Fibroblast of skin of scalp (primary cell): ENCODE results near the gene PES1.
"Not testable (repeated sequence)": the region's sequence is repeated elsewhere in the genome, so short reads cannot be mapped to it uniquely, and the experiment has no call there.

Source experiments
- DNase-seq: peaks from one replicate; pipeline ENCODE4 v3.0.0-alpha.2; 2013

Gene PES1

DNA sequence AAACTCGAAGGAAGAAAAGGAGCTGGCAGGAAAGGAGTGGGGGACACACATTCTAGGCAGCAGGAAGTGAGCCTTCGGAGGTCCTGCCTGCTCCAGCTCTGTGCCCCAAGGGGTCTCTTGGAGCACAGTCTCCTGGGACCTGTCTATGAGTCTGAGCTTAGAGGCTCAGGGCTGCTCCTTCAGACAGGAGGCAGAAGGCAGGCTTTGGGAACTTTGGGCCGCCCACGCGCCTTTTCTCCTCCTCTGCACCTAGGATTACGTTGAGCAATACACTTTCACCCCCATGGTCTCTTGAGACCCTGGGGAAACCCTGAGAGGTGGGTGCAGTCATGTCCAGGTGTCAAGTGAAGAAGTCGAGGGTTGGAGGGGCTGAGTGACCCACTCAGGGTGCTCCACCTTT lies 16.2 kb upstream of the PES1 start:
- DNase-seq = no peak

DNA sequence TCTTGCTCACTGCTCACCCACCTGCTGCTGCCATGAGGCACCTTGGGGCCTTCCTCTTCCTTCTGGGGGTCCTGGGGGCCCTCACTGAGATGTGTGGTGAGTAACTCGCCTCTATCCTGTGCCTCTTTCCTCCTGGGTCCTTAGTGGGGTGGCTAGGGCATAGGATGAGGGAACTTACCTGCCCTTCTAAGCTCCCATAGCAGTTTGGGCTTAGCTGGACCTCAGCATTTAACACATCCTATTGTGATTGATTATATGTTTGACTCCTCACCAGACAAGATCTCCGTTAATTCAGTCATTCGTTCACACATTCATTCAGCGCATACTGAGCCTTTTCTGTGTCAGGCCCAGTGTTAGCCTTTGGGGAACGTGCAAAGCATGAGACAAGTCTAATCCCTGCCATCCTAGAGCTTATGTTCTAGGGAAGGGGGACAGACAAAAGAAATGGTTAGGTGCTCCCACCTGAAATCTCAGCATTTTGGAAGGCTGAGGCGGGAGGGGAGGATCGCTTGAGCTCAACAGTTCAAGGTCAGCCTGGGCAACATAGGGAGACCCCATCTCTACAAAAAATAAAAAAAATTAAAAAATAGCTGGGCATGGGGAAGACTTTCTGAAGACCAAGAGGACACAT lies 15.7 kb upstream of the PES1 start:
- DNase-seq = no peak

DNA sequence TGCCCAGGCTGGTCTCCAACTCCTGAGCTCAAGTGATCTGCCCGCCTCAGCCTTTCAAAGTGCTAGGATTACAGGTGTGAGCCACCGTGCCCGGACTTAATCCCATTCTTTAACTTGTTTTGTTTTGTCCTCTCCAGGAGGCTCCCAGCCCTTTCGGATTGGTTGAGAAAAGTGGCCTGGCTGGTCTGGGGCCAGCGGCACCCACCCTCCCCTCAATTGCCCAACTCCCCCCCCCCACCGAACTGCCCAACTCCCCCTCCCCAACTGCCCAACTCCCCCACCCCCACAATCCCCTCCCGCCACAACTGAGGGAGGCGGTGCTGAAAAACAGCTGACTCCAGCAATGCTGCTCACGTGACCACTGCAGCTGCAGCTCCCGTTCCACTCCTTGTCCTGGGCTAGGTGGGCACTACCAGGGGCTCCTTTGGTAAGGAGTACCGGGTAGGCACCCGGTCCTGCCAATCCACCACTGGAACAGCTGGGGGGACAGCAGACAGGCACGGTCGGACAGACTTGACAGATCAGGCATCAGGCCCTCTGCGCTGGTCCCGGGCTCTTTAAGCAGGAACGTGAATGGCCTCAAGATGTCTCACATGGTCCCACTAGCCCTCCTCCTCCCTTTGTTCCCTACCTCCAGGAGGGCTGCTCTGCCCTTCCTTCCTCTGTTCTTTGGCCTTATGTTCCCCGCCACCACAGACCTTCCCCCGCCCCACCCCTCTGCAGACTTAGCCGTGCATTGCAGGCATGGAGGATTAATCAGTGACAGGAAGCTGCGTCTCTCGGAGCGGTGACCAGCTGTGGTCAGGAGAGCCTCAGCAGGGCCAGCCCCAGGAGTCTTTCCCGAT lies 15.0 kb upstream of the PES1 start, which contains the start of gene TCN2:
Gene TCN2, plus strand, starts transcription at position 720 of the 845 bp plus-strand sequence. CDS start 158 bp downstream, outside the sequence.
- DNase-seq = peak; percentile 58

DNA sequence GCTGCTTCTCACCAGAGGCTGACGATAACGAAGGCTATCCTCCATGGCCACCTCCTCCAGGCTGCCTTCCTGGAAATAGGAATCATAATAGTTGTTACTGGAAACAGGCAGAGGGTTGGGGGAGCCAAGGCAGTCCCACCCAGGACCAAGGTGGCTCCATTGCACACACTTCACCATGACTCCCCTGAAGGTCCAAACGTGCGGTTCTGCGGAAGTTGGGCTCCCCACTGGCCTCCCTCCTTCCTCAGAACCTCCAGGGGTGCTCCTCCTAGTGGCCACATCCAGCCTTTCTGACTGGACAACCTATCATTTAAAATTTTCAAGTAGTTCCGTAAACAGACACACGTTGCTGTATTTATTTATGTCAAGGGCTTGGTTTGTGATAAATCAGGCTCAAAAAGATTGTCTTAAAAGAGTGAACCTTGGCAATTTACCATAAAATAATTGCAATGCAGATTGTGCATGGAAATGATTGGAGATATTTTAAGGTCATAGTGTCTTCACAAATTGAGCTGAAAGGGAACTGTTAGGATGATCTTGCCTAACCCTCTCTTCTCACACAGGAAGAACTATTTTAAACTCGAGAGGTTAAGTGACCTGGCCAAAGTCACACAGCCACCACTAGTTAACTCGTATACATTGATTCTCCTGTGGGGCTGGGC lies 13.9 kb upstream of the PES1 start:
- peak; percentile 44 for DNase-seq

DNA sequence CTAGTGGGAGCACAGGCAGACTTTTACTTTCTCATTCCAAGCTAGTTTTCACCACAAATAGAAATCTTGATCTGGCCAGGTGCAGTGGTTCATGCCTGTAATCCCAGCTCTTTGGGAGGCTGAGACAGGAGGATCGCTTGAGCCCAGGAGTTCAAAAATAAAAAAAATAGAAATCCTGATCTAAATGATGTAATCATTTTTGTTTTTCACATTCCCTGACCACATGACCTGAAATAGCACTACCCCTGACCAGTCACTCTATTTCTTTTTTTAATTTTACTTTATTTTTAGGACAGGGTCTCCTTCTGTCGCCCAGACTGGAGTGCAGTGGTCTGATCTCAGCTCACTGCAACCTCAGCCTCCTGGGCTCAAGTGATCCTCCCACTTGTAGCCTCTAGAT lies 13.0 kb upstream of the PES1 start:
- DNase-seq = no peak

DNA sequence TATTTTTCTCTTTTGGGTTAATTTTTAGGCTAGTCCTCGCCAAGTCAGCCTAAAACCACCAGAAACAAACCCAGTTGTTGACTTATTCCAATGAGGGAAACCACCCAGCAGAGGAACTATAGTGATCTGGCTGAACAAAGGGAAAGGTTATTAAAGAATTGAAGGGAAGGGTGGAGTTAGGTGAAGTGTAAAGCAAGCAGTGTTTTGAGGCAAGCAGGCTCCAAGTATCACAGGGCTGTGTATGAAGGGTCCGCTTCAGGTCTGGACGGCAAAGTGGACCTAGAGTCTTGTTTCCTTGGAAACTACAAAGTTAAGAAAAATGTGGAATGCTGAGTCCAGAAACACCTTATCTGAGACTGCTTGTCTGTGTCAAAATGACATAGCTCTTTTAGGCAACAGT lies 12.1 kb upstream of the PES1 start:
- DNase-seq = no peak

DNA sequence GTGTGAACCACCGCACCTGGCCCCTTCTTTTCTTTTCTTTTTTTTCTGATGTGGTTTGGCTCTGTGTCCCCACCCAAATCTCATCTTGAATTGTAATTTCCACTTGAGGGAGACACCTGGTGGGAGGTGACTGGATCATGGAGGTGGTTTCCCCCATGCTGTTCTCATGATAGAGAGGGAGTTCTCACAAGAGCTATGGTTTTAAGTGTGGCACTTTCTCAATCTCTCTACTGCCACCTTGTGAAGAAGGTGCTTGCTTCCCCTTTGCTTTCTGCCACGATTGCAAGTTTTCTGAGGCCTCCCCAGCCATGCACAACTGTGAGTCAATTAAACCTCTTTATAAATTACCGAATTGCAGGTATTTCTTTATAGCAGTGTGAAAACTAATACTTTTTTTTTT lies 10.3 kb upstream of the PES1 start:
- peak; percentile 21 for DNase-seq

DNA sequence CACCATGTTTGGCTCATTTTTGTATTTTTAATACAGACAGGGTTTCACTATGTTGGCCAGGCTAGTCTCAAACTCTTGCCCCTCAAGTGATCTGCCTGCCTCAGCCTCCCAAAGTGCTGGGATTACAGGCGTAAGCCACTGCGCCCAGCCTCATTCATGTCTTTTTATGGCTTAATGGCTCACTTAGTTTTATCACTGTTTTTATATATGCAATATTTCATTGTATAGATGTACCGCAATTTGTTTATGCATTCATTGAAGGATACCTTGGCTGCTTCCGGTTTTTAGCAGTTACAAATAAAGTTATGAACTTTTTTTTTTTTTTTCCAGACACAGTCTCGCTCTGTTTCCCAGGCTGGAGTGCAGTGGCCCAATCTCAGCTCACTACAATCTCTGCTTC lies 9.8 kb upstream of the PES1 start:
- no peak for DNase-seq

DNA sequence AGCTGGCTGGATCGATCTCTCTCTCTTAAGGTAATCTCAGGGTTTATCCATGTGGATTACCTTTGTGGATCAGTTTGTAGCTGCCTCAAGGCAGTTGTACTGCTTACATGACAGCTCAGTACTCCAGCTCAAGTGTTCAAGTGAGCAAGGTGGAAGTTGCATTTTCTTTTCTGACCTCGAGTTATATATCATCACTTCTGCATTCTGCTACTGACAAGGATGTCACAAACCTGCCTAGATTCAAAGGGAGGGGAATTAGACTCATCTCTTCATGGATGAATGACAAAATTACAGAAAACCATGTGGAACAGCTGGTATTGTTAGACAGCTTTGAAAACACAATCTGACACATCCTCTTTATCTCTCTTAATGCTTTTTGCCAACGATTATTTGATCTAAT lies 9.2 kb upstream of the PES1 start:
- DNase-seq = no peak

DNA sequence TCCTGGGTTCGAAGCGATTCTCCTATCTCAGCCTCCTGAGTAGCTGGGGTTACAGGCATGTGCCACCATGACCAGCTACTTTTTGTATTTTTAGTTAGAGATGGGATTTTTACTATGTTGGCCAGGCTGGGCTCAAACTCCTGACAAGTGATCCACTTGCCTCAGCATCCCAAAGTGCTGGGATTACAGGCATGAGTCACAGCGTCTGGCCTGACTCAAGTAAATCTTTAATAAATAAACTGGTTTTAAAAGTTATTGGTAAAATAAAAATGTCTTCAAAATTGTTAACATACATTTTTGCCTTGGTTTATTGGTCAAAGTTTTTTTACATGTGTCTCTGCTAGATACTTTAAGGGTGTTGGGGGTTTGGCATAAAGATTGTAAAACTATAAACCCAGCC lies 7.3 kb upstream of the PES1 start:
- DNase-seq = no peak

DNA sequence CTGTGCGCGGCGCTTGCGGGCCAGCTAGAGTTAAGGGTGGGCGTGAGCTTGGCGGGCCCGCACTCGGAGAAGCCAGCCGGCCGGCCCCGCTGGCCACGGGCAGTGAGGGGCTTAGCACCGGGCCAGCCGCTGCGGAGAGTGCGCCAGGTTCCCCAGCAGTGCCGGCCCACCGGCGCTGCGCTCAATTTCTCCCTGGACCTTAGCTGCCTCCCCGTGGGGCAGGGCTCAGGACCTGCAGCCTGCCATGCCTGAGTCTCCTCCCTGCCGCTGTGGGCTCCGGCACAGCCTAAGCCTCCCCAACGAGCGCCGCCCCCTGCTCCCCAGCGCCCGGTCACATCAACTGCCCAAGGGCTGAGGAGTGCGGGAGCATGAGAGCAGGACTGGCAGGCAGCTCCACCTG lies 5.2 kb upstream of the PES1 start:
- DNase-seq = no peak

DNA sequence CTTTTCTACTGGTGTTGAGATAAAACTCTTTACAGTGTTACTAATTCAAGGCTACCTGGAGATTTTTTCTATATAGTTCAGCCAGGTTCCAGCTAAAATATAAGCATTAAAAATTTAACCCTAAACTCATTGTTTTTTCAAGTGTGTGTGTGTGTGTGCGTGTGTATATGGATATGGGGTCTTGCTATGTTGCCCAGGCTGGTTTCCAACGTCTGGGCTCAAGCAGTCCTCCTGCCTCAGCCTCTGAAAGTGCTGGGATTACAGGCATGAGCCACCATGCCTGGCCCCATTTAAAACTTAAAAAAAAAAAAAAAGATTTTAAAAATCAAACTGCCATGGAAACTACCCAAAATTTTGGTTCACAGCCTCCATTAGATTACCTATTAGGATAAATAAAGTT lies 4.5 kb upstream of the PES1 start:
- no peak for DNase-seq

DNA sequence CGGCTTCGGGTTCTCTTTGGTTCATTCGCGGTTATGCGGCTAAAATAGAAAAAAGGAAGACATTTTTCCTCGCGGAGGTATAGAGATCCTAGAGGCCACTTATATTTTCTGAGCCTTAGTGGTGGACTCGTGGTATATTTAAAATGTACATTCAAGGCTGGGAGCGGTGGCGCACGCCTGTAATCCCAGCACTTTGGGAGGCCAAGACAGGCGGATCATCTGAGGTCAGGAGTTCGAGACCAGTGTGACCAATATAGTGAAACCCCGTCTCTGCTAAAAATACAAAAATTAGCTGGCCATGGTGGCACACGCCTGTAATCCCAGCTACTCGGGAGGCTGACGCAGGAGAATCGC lies 627 bp upstream of the PES1 start:
- DNase-seq = not testable (repeated sequence)

DNA sequence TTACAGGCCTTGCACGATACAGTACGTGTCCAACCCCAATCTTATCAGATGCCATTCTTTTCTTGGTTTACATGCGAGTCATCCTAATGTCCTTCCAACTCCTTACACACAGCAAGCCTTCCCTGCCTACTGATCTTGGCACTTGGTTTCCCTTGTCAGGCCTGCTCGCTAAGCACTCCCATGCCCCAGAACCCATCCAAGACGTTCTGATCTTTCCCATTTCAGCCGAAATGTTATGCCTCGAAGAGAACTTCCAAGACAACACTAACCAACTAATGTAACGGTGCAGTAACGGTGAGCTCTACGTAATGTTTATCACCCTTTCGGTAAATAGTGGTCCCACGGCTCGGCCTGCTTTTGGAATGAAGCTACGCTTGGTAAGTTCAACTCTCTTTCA lies 521 bp downstream of the PES1 start:
- DNase-seq = peak; percentile 14

DNA sequence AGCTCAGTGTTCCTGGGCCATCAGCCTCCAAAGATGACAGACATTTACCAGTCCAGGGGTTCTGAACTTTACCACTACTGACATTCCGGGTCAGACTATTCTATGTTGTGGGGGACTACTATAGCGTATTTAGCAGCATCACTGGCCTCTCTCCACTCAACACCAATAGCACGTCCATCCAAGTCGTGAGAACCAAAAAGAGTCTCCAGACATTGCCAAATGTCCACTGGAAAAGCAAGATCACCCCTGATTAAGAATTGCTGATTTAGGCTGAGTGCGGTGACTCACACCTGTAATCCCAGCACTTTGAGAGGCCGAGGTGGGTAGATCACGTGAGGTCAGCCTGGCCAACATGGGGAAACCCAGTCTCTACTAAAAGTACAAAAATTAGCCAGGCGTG lies 5.3 kb downstream of the PES1 start:
- DNase-seq = no peak

DNA sequence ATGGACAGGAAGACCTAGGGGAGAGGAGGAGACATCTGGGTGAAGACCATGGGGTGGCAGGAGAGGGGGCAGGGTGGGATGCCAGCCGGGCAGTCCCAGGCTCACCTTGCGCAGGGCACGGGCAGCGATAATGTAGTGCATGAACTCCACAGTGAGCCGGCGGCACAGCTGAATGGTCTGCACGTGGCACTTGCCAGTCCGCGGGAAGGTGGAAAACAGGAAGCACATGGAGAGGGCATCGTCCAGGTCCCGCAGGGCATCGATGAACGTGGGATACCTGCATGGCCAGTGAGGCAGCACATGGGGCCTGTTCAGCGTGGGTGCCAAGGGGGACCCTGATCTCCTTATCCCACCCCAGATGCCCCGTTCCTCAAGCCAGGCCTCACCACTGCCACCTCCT lies 7.3 kb downstream of the PES1 start:
- DNase-seq = no peak

DNA sequence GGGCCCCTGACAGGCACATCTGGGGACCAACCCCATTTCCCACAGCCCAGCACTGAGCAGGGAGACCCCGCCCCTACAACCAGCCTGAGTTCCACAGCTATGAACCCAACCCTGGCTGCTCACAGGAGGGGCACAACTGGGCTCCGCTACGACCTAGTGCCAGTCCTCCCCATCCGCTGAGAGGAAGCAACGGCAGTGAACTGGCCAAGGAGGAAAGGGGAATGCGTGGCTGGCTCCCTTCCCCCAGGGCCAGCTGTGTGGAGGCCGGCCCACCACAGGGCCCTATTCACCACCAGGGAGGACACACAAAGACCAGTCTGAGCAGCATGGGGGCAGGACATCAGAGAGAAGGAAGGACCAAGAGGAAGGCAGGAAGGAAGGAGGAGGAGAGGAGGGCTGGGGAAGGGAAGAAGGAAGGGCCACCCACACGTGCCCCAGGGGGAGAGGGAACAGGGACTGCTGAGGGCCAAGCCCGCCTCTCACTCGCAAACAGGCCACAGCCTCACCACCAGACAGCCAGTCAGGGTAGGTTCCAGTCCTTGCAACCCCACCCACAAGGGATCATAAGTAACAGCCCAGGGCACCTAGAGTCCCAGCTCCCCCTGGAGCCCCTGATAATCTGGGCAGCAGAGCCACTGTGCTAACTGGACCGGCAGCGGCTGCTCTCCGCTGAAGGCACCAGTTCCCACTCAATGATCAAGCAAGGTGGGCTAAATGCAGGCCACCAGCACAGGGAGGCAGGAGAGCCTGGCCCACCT lies 8.7 kb downstream of the PES1 start:
- DNase-seq = no peak

DNA sequence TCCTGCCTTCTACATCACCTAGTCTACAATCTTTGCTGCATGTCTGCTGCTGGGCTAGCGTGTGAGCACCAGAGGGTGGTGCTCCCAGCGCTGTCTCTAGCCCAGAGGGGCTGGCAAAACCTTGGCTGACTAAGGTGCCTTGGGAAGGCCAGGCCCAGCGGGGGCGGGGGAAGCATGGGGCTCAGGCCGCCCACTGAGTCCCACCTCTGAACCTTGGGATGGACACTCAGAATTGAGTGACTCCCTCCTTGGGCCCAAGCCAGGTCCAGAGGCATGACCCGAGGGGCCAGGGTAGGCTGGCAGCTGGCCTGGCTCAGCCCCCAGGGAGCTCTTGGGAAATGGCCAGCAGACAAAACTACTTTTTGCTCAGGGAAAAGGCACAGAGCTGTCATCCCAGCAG lies 9.7 kb downstream of the PES1 start:
- no peak for DNase-seq

DNA sequence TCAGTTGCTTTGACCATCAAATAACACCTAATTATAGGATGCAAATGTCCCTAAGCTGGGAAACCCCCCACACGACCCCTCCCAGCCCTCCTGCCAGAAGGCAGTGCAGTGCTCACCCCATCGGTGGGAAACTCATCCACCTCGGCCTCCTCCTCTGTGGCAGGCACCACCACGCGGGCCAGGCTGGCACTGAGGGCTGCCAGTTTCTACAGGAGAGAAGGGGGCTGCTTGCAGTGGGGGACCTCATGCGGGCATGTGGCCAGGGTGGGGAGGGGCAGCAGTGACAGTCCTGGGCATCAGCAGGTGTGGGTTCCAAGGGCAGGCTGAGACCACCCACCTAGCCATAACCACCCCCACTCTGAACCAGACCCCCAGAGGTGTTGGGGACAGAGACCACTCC lies 10.8 kb downstream of the PES1 start:
- DNase-seq = no peak

DNA sequence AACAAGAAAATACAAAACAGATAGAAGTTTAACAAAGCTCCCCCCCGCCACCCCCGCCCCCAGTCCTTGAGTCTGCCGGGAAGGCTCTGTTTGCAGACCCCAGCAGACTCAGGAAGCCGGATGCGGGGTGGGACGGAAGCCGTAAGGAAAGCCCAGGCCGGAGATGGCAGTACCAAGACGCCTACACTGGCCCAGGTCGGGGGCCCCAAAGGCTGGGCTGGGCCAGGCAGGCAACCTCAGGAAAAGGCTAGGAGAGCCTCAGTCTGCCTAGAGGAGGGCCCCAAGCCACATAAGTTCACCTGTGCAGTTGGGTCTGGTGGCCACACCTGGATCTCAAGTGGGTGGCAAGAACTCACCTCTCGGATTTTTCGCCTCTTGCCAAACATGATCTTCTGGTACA lies 13.2 kb downstream of the PES1 start:
- DNase-seq = no peak

DNA sequence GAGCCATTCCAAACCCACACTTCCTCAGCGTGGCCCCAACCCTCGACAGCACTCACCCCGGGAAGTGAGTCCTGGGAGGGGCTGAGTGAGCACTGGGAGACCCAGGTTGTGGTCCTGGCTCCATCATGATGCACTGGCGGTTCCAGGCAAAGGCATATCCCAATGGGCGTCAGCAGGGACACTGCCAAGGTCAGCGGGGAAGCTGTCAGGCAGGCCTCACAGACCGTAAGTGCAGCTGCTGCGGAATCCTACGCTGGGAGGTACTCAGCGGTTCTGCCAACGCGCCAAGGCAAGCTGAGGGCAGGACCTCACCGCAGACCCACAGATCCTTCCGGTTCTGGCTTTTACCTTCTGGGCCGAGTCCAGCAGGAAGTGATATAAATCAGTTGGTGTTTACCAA lies 15.9 kb downstream of the PES1 start:
- DNase-seq = no peak

DNA sequence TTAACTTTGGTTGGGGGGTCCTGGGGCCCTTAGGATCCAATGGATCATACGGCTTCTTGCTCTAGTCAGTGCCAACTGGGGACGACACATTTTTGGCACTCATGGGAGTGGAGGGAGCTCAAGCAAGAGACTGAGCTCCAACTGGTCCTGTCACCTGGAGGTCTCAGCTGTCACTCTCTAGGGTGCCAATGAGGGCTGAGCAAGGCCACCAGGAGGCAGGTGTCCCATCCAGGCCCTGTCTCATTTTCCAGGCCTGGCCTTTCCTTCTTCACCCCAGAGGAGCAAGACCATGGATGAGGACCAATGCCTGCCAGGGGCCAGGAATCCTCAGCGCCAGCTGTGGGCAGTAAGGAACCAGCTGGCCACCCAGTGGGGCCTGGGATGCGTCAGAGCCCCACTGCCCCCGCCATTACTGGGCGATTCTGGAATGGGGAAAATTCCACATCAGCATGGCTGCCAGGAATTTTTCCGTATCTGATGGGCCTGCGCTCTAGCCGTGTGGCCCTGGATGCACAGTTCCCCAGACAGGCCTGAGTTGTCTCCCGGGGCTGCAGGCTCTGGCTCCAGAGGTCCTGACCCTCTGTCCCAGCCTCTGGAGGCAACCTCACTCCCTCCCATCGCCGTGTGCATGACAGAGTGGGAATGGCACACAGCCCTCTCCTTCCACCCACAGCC lies 16.6 kb downstream of the PES1 start:
- peak; percentile 23 for DNase-seq
